Fibroblast of pulmonary artery (primary cell): ENCODE results near the gene U2AF1.
"Not testable (repeated sequence)": the region's sequence is repeated elsewhere in the genome, so short reads cannot be mapped to it uniquely, and the experiment has no call there.

Experiments
- DNase-seq: peaks from one replicate; pipeline ENCODE4 v3.0.0-alpha.2; 2010; ENCODE audit warnings: low read depth
- H3K4me3 ChIP-seq: replicated peaks from 2 replicates; pipeline ENCODE4 v1.5.1; 2011; ENCODE audit warnings: low read depth, mild to moderate bottlenecking, control low read depth, low read length, moderate library complexity

Gene U2AF1

GRCh38 chr21:43044547-43044946 is 62.8 kb downstream of the U2AF1 start:
- H3K4me3 ChIP-seq, DNase-seq: not testable (repeated sequence)

DNA sequence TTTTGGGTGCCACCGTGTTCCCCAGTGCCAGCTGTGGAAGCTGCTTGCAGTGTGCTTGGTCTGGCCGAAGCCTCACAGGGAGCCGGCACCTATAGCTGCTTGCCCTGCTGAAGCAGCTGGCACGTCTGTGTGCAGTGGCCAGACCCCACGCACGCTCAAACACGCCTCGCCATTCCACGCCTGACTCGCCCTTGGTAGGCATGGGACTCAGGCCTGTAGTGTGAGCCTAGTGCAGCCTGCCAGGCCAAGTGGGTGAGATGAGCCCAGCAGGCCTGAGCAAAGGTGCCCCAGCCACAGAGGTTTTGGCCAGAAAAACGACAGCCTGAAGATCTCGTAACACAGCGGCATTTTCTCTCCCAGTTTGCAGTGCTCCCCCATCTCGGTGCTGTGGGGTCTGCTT is 64.1 kb downstream of the U2AF1 start:
- H3K4me3 ChIP-seq, DNase-seq: not testable (repeated sequence)
